Duodenal mucosa (tissue), 2 donors: Measurements from ENCODE around the gene CDHR5.

Source experiments
- H3K27ac ChIP-seq: one replicate; pipeline ENCODE4 v1.7.0; 2013; ENCODE audit warnings: low read depth, low read length
- H3K27me3 ChIP-seq, 2 donors: one replicate each; pipeline ENCODE4 v1.7.0; 2013; ENCODE audit warnings: low read length in 2 of 2, control low read depth in 1 of 2; ENCODE audit not compliant: insufficient read depth in 2 of 2, control insufficient read depth in 1 of 2
- H3K36me3 ChIP-seq, 2 donors: one replicate each; pipeline ENCODE4 v1.7.0; 2013; ENCODE audit warnings: low read length in 2 of 2, control low read depth in 1 of 2; ENCODE audit not compliant: insufficient read depth in 2 of 2, control insufficient read depth in 1 of 2
- H3K4me1 ChIP-seq, 2 donors: one replicate each; pipeline ENCODE4 v1.7.0; 2013; ENCODE audit warnings: low read length in 2 of 2, control low read depth in 1 of 2; ENCODE audit not compliant: insufficient read depth in 2 of 2, control insufficient read depth in 1 of 2
- H3K4me3 ChIP-seq, 2 donors: one replicate each; pipeline ENCODE4 v1.7.0; 2013; ENCODE audit warnings: low read length in 2 of 2, low read depth in 1 of 2
- H3K9ac ChIP-seq, 2 donors: one replicate each; pipeline ENCODE4 v1.7.0; 2013; ENCODE audit warnings: low read length in 2 of 2, low read depth in 1 of 2
- H3K9me3 ChIP-seq, 2 donors: one replicate each; pipeline ENCODE4 v1.7.0; 2013; ENCODE audit warnings: low read length in 2 of 2, control low read depth in 1 of 2; ENCODE audit not compliant: control insufficient read depth in 1 of 2

The CDHR5 gene

GRCh38 chr11:616320-617198 lies 8.2 kb downstream of the CDHR5 start:
- Histone ChIP-seq H3K27me3 (no peaks in the 10 kb centered on the region), H3K27ac (peak overlapping the region; percentile 32), H3K9ac (peak overlapping the region; percentile 28 to 97), H3K4me3 (peak overlapping the region; percentile 80 to 82), H3K9me3 (no peaks in the 10 kb centered on the region), H3K4me1 (peaks cover 37 to 43% of the 10 kb centered on the region in 2 donors), H3K36me3 (peaks cover 13 to 47% of the 10 kb centered on the region in 2 donors)

- Histone ChIP-seq H3K27ac (peak within 1 kb of the TSS; percentile 94), H3K4me3 (peak within 1 kb of the TSS; percentile 80 to 82), H3K27me3 (no peaks in the 10 kb centered on the region), H3K36me3 (peaks cover 21 to 49% of the 10 kb centered on the region in 2 donors), H3K9me3 (no peaks in the 10 kb centered on the region), H3K9ac (peak within 1 kb of the TSS; percentile 83 to 97), H3K4me1 (peaks cover 45 to 46% of the 10 kb centered on the region in 2 donors)
Measured at GRCh38 chr11:615504-616319, 9.0 kb downstream of the CDHR5 start, which contains the start of gene IRF7. Gene IRF7 (minus strand): TSS chr11:615950. CDS start chr11:615364, 586 bp downstream.

DNA sequence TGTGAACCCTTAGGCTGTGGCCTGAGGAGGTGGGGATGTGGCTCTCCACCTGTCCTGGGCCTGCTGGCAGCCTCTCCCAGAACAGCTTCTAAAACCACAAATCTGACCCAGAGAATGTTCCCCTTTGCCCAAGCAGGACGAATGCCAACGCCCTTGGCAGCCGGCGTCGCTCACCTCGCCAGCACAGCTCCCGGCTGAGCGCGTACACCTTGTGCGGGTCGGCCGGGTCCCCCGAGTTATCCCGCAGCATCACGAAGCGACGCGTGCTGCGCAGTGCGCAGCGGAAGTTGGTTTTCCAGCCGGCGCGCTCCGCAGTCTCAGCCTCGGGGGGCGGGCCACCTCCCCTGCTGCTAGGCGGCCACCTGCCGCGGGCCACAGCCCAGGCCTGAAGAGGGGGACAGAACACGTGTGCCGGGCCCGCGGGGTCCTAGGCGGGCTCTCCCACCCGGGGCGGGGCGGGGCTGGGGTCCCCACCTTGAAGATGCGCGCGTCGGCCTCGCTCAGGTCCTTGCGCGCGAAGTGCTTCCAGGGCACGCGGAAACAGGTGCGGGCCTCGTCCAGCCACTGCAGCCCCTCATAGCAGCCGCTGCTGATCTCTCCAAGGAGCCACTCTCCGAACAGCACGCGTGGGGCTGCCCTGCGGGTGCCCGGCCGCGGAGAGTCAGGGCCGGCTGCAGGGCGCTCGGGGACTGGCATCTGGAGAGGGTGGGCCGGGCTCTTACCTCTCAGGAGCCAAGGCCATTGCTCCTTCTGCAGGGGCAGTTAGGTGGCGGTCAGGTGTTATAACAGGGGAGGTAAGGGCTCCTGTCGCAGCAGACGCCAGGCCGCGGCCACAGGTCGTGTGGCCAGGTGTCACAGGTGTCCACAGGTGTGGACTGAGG lies 9.9 kb downstream of the CDHR5 start:
- Histone ChIP-seq H3K27ac (peak overlapping the region; percentile 94), H3K4me3 (peak overlapping the region; percentile 80 to 82), H3K4me1 (peaks cover 45 to 49% of the 10 kb centered on the region in 2 donors), H3K36me3 (peaks cover 20 to 55% of the 10 kb centered on the region in 2 donors), H3K9ac (peak overlapping the region; percentile 83 to 97), H3K27me3 (no peaks in the 10 kb centered on the region), H3K9me3 (no peaks in the 10 kb centered on the region)

- H3K4me1 ChIP-seq: peaks cover 45 to 49% of the 10 kb centered on the region in 2 donors
- H3K9me3 ChIP-seq: no peaks in the 10 kb centered on the region
- H3K36me3 ChIP-seq: peaks cover 25 to 57% of the 10 kb centered on the region in 2 donors
- peak overlapping the region; percentile 38 to 97 for H3K9ac ChIP-seq
- H3K27ac ChIP-seq: peak overlapping the region; percentile 94
- H3K27me3 ChIP-seq: no peaks in the 10 kb centered on the region
- peak overlapping the region; percentile 80 to 82 for H3K4me3 ChIP-seq
Measured at GRCh38 chr11:614021-614622, 10.6 kb downstream of the CDHR5 start.

GRCh38 chr11:613369-613968 lies 11.3 kb downstream of the CDHR5 start:
- peak overlapping the region; percentile 94 for H3K27ac ChIP-seq
- H3K36me3 ChIP-seq: peaks cover 31 to 60% of the 10 kb centered on the region in 2 donors
- H3K4me3 ChIP-seq: peak overlapping the region in 1 of 2 donors; percentile 80

DNA sequence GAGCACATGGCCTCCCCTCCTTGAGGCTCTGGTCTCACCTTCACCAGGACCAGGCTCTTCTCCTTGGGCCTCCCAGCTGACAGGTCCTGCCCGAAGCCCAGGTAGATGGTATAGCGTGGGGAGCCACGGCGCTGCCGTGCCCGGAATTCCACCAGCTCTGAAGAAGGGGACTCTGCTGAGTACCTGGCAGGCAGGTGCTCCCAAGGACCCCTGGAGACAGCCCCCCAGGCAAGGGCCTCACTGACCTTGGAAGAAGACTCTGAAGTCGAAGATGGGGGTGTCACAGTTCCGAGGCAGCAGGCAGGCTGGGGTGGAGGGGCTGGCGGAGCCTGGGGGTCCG lies 11.8 kb downstream of the CDHR5 start:
- Histone ChIP-seq H3K9me3 (no peaks in the 10 kb centered on the region), H3K9ac (peak overlapping the region in 1 of 2 donors; percentile 25), H3K27ac (peak overlapping the region; percentile 62)

More at GRCh38 chr11:613369-613968, 11.3 kb downstream of the CDHR5 start:
- Histone ChIP-seq H3K4me1 (peaks cover 45 to 49% of the 10 kb centered on the region in 2 donors), H3K9ac (peak overlapping the region in 1 of 2 donors; percentile 97), H3K27me3 (no peaks in the 10 kb centered on the region), H3K9me3 (no peaks in the 10 kb centered on the region)

GRCh38 chr11:612201-612960 lies 12.4 kb downstream of the CDHR5 start:
- Histone ChIP-seq H3K9ac (peak overlapping the region; percentile 41 to 43), H3K36me3 (peaks cover 42 to 65% of the 10 kb centered on the region in 2 donors), H3K27ac (peak overlapping the region; percentile 62), H3K4me1 (peaks cover 45 to 49% of the 10 kb centered on the region in 2 donors), H3K9me3 (no peaks in the 10 kb centered on the region), H3K4me3 (no peak overlapping the region), H3K27me3 (no peaks in the 10 kb centered on the region)

More for the DNA sequence above, 11.8 kb downstream of the CDHR5 start:
- peaks cover 37 to 59% of the 10 kb centered on the region in 2 donors for H3K36me3 ChIP-seq
- H3K4me1 ChIP-seq: peaks cover 45 to 49% of the 10 kb centered on the region in 2 donors
- no peaks in the 10 kb centered on the region for H3K27me3 ChIP-seq
- no peak overlapping the region for H3K4me3 ChIP-seq

- H3K27me3 ChIP-seq: no peaks in the 10 kb centered on the region
- no peak overlapping the region for H3K4me3 ChIP-seq
- H3K27ac ChIP-seq: no peak overlapping the region
- H3K9me3 ChIP-seq: no peaks in the 10 kb centered on the region
- H3K36me3 ChIP-seq: peaks cover 49 to 76% of the 10 kb centered on the region in 2 donors
- peaks cover 45% of the 10 kb centered on the region in 2 donors for H3K4me1 ChIP-seq
- no peak overlapping the region for H3K9ac ChIP-seq
Measured at GRCh38 chr11:611001-611996, 13.5 kb downstream of the CDHR5 start.
